PFSK-1 (cell line): ENCODE measurements around the gene TMEM254.

ENCODE experiments used
- FOXP2 ChIP-seq: optimal IDR thresholded peaks from 2 replicates; pipeline ENCODE3; 2011; ENCODE audit warnings: borderline replicate concordance, control low read depth, inconsistent platforms; ENCODE audit not compliant: insufficient read depth; ENCODE audit errors: extremely low read length, extremely low read depth
- POLR2AphosphoS5 ChIP-seq: IDR thresholded peaks from 2 replicates; pipeline ENCODE4 v1.6.1; 2012; ENCODE audit warnings: low read depth, mild to moderate bottlenecking, control low read depth, low read length, moderate library complexity
- REST ChIP-seq, 2 experiments: IDR thresholded peaks; 2 replicates each; pipeline versions ENCODE4 v1.6.1 to v1.8.0; 2011 to 2012; ENCODE audit warnings: low read depth in 2 of 2, low read length in 2 of 2, control low read depth in 1 of 2, inconsistent platforms in 1 of 2, mild to moderate bottlenecking in 1 of 2, moderate library complexity in 1 of 2; ENCODE audit not compliant: insufficient read depth in 1 of 2
- SIN3A ChIP-seq: IDR thresholded peaks from 2 replicates; pipeline ENCODE4 v1.6.1; 2012; ENCODE audit warnings: mild to moderate bottlenecking, low read length, moderate library complexity, borderline replicate concordance; ENCODE audit not compliant: insufficient read depth
- TAF1 ChIP-seq: IDR thresholded peaks from 2 replicates; pipeline ENCODE4 v1.6.1; 2012; ENCODE audit warnings: low read length, control low read depth, borderline replicate concordance; ENCODE audit not compliant: insufficient read depth

TMEM254 gene

GRCh38 chr10:80122110-80122710 lies 43.7 kb downstream of the TMEM254 start:
- TF ChIP-seq POLR2AphosphoS5 (no peak), TAF1 (no peak), FOXP2 (no peak), REST (IDR thresholded peaks at IDR 0.05; ENCODE audit: insufficient read depth in 1 of 2, low read depth in 2 of 2, low read length in 2 of 2) (no peak), SIN3A (no peak)

GRCh38 chr10:80122746-80123145 lies 44.3 kb downstream of the TMEM254 start:
- TF ChIP-seq POLR2AphosphoS5 = no peak
- TF ChIP-seq REST (IDR thresholded peaks at IDR 0.05; ENCODE audit: insufficient read depth in 1 of 2, low read depth in 2 of 2, low read length in 2 of 2) = no peak
- no peak for TF ChIP-seq SIN3A
- no peak for TF ChIP-seq FOXP2

GRCh38 chr10:80126876-80127275 lies 48.4 kb downstream of the TMEM254 start:
- TF ChIP-seq TAF1 (no peak), SIN3A (no peak), POLR2AphosphoS5 (no peak), REST (IDR thresholded peaks at IDR 0.05; ENCODE audit: insufficient read depth in 1 of 2, low read depth in 2 of 2, low read length in 2 of 2) (no peak), FOXP2 (no peak)

- TF ChIP-seq SIN3A (no peak), TAF1 (no peak), REST (IDR thresholded peaks at IDR 0.05; ENCODE audit: insufficient read depth in 1 of 2, low read depth in 2 of 2, low read length in 2 of 2) (no peak)
Measured at GRCh38 chr10:80131499-80131901, 53.0 kb downstream of the TMEM254 start.
